ENCODE data around the gene TPRN.

TPRN gene

DNA sequence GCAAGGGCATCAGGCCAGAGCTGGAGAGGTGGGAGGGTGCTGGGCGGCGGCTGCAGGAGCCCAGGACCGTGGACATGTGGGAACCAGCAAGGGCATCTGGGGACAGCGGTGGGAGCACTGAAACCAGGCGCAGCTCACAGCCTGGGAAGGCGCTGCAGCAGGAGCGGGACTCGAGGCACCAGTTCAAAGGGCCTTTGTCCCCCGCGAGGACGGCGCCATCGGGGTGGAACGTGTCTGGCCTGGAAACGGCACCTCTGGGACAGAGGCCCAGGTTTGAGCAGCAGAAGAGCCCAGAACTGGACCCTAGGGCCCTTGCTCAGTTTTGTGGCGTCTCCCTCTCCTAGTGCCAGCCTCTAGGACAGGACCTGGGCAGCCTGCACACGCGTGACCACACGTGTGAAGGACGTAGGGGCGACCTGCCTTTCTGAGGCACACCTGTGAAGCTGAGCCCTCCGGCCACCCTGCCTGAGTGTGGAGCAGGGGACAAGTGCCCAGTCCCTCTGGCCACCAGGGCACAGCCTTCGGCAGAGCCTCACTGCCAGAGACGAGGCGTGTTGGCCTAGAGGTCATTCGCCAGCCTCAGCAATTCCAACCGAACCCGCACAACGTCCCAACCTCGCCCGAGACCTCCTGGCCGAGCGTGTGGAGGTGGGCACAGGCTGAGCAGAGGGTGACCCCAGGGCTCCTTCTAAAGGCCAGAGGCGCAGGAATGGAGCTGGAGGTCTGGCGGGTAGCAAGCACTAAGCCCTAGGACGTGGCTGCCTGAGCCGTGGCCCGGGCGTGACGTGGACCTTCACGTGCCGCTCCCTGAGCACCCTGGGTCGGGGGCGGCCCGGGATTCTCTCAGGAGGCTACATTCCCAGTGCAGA, 26.5 kb downstream of the TPRN start:
- DNase-seq (ENCODE audit: low spot score): no peak

DNA sequence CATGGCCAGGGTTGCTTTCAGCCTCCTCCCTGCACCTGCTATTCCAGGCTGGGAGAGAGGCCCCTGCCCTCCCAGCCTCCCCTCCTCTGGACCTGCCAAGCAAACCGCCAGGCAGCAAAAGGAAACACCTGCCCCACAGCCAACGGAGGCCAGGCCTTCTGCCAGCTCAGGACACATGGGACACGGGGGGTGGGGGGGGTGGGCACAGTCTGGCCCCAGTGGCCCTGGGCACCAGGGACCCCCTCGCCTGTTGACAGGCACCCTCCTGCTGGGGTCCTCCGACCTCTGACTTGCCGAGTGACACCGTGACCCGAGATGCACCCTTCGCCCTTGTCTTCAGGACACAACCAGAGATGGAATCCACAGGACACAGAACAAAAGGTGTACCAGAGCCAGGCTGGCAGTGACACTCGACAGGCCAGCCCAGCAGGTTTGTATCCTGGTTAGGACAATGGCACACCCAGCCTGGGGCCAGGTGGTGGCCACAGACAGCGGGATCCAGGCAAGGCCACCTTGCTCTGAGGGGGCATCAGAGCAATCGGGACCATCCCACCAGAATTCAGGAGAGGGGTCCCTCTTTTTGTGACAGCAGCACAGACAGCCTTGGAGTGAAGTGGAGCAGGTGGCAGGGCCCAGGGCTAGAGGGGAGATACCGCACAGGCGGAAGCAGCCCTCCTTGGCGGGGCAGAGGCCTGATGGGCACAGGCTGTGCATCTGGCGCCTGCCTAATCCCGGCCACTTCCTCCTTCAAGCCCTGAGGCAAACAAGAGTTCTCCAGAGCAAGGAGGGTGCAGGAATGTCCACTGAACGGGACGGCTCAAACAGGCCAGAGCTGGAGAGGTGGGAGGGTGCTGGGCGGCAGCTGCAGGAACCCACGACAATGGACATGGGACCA, 27.4 kb downstream of the TPRN start:
- no peak for DNase-seq (ENCODE audit: low spot score)

DNA sequence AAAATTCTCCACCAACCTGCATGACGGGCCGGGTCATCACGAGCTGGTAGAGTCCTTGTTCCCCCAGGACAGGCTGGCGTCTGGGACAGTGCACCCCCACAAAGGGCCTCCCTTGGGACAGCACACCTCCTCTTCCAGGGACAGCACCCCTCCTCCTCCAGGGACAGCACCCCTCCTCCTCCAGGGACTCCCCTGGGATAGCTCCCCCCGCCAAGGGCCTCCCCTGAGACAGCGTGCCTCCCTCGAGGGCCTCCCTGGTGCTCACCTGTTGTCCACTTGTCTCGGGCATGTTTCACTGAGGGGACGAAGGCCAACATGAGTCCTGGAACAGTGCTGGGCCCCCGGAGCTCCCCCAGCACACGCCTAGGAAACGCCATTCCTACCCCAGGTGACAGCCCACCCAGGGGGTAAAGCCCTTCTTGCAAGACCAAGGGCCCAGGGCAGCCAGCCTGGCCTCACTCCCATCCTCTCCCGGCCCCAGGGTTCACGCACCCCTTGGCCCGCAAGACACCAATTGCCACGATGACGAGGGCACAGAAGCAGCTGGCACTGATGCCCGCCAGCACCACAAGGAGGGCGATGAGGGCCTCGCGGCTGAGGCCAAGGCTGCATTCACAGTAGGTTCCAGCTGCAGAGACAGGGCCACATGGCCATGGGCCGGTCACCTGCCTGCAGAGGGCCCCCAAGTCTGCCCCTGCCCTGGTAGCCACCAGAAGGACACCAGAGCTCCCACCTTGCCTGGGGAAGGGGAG, 29.2 kb downstream of the TPRN start:
- no peak for DNase-seq (ENCODE audit: low spot score)

DNA sequence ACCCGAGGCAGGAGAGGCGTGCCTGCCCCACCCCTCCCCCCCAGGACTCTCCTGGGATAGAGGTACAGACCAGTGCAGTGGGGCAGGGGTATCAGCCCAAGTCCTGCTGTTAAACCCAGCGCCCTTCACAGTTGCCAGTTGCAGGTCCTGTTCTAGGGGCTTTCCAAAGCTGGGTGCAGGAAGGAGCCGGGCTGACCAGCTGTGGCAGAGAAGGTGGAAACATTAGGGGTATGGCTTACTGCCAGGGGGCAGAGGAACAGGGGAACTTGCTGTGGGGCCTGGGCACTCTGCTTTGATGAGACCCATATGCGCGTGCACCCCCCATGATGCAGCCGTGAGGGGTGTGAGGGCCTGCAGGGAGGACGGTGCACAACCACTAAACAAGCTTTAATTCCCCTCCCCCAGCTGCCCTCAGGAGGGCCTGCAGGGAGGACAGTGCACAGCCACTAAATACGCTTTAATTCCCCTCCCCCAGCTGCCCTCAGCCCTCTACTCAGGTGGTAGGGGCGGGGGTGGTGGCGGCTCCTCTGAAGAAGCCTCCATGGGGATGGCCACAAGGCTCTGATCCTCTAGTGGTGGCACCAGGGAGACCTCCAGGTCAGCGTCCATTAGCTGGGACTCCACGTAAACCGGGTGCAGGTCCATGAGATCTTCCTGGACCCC, 29.9 kb downstream of the TPRN start:
- DNase-seq (ENCODE audit: low spot score): no peak

DNA sequence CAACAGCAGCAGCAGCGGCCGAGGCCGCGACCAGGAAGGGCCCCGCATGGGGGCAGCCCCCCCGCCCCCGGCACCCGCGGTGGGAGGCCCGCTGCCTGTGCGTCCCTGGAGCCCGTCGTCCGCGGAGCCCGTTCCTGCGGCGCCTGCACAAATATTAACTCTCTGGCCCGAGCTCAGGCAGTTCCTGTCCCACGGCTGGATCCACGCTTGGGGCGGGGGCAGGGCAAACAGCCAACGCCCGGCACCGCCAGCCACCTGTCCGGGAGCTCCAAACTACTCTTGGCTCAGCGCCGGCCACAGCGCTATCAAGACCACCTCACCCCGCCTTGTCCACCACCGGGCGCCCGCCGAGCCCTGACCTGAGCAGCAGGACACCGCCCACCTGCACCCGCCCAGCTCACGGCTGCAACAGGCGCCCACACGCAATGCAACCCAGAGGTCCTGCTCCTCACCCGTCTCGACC, 30.6 kb downstream of the TPRN start, which contains the start of gene LRRC26:
TSS of gene LRRC26 (minus strand) at position 156 of the 463 bp plus-strand sequence. CDS start at position 48, 108 bp downstream.
- DNase-seq (ENCODE audit: low spot score): no peak

DNA sequence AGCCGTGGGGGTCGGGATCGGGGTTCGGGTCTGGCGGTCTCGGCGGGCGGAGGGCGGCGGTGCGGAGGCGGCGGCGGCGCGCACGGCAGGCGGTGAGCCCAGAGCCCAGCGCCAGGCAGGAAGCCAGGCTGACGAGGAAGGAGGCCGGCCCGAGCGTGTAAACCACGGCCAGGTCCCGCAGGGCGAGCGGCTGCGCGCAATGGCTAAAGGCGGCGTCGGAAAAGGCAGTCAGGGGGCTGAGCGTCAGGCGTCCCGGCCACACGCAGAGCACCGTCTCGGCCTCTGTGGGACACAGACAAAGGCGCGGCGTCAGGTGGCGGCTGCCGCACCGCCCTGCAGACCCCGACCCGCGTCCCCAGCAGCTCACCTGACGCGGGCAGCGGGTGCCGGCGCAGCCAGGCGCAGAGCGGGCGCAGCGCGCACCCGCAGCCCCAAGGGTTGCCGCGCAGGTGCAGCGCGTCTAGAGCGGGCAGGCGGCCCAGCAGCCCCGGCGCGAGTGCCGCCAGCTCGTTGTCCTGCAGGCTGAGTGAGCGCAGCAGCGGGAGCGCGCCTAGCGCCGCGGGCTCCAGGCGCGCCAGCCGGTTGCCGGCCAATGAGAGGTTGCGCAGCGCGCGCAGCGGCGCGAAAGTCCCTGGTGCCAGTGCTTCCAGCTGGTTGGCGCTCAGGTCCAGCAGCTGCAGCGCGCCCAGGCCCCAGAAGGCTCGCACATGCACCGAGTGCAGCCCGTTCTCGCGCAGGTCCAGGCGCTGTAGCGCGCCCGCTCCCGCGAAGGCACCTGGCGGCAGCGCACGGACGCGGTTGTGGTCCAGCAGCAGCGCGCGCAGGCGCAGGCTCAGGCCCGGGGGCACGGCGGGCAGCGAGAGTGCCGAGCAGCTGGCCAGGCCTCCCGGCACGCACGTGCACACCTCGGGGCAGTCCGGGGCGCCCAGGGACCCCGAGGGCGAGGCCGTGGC, 31.4 kb downstream of the TPRN start:
- no peak for DNase-seq (ENCODE audit: low spot score)

DNA sequence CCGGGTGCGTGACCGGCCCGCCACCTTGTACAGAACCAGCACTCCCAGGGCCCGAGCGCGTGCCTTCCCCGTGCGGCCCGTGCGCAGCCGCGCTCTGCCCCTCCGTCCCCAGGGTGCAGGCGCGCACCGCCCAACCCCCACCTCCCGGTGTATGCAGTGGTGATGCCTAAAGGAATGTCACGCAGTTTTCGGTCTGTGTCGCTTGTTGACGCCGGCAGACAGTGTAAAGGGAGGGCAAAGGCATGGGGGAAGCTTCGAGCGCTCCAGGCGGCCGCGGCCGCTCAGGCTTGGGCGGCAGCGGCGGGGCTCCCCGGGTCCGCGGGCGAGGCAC, 32.0 kb downstream of the TPRN start:
- no peak for DNase-seq (ENCODE audit: low spot score)

DNA sequence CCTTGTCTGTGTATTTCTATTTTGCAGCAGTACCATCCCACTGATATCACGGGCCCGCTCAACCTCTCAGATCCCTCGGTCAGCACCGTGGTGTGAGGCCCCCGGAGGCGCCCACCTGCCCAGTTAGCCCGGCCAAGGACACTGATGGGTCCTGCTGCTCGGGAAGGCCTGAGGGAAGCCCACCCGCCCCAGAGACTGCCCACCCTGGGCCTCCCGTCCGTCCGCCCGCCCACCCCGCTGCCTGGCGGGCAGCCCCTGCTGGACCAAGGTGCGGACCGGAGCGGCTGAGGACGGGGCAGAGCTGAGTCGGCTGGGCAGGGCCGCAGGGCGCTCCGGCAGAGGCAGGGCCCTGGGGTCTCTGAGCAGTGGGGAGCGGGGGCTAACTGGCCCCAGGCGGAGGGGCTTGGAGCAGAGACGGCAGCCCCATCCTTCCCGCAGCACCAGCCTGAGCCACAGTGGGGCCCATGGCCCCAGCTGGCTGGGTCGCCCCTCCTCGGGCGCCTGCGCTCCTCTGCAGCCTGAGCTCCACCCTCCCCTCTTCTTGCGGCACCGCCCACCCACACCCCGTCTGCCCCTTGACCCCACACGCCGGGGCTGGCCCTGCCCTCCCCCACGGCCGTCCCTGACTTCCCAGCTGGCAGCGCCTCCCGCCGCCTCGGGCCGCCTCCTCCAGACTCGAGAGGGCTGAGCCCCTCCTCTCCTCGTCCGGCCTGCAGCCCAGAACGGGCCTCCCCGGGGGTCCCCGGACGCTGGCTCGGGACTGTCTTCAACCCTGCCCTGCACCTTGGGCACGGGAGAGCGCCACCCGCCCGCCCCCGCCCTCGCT, 32.6 kb downstream of the TPRN start:
- no peak for DNase-seq (ENCODE audit: low spot score)

DNA sequence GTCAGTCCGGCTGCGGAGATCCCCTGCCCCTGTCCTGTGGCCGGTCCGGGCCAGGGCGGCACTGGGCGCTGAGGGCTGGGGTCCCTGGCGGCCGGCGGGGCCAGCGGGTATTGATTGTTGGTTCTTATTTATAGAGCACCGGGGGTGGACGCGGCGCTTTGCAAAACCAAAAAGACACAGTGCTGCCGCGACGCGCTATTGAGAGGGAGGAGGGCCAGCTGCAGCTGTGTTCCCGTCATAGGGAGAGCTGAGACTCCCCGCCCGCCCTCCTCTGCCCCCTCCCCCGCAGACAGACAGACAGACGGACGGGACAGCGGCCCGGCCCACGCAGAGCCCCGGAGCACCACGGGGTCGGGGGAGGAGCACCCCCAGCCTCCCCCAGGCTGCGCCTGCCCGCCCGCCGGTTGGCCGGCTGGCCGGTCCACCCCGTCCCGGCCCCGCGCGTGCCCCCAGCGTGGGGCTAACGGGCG, 33.2 kb downstream of the TPRN start:
- DNase-seq (ENCODE audit: low spot score): no peak

DNA sequence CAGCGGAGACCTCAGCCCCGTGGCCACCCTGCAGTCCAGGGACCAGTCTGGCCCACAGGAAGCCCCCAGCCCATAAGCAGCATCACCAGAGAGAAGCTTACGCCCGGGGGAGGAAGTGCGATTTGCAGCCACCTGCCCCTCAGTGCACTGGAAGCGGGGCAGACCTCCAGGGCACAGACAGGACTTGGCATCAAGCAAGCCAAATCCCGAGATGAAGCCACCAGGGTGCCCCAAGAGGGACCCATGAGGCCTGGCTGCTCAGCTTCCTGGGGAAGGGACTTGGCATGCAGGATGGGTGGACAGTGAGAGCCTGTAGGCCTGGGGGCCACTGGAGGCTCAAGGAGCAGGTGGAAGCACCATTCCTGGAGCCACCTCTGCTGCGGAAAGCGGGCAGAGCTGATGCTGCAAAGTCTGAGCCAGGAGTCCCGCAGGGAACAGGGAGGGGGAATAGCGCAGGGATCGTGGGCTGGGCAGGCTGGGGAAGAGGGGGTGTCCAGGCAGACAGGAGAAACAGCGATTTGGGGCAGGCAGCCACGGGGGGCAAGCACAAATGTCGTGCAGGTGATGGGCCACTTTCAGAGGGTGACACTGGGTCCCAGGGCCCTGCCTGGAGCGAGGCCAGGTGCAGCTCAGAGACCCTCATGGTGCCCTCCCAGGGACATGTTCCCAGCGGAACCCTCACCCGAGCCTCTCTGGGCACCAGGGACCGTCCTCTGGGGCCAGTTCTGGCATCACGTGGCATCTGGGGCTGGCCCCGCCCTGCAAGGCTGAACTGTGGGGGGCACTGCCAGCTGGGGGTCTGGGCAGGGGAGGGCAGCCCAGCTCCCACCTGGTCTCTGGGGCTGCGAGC, 33.9 kb downstream of the TPRN start:
- no peak for DNase-seq (ENCODE audit: low spot score)

DNA sequence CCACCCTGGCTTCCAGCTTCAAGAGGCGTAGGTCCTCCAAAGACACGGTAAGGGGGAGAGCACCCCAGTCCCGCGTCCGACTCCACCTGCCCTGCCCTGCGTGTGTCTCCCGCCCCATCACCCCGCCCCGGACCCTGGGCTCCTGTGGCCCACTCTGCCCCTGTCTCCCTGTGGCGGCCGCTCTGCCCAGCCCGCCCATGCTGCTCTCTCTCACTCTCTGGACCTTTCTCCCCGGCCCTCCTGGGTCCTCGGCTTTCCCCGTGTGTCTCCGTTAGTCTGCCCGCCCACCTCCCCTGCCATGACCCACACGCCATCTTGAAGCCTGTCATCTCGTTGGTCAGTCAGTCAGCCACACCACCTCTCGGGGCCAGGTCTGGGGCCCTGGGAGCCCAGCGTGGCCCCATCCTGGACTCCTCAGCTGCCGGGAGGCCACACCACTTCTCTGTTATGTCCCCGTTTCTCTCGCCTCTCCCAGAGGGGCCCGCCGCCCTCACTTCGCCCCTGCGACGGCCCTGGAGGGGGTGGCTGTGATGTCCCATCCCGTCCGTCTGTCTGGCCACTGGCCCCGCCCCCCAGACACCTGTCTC, 35.2 kb downstream of the TPRN start:
- DNase-seq (ENCODE audit: low spot score): no peak

DNA sequence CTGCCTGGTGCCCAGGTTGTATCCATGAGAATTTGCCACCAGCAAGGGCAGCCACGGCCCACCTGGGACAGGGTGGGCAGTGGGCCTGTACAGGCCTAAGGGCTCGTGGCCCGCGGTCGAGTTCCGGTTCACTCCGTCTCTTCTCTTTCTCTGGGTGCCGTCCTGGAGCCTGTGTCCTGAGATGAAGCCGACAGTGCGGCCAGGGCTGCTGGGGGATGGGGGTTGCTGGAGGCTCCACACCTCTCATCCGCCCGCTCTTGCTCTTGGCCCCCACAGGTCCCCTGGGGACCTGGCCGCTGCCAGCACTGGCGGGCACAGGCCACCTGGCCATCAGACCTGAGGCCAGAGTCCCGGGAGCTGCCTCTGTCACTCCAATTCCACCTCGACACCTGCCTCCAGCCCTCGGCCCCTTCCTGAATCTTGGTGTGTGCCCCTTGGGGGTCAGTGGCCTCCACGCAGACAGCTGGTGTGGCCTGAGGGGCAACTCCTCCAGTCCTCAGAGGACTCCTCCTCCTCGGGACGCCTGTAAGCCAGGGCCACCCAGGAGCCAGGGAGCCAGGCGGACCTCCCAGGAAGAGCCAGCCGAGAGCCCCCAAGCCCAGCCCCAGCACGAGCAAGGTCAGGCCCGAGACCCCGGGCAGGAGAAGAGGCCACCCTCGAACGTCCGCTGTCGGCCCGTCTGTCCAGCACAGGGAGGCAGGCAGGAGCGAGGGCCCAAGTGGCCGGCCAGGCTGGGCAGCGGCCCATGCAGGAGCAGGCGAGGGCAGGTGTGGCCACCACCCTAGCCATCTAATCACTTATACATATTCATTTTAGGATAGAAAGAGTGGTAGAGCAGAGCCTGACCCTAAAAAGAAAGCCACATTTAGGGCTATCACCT, 35.9 kb downstream of the TPRN start:
- no peak for DNase-seq (ENCODE audit: low spot score)

DNA sequence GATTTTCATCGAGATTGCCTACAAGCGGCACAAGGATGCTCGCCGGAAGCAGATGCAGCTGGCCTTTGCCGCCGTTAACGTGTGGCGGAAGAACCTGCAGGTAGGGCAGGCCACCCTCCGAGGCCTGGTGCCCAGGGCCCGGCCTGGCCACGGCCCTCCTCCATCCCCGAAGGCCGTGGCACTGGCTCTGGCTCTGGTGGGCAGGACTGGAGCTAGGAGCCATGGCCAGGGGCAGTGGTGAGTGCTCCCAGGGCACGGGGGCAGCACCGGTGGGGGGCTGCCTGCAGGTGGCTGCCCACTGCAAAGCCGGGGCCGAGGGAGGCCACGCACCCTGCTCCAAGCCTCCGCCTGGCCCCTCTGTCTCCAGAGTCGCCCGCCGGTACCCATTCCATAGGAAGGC, 36.7 kb downstream of the TPRN start:
- DNase-seq (ENCODE audit: low spot score): no peak

DNA sequence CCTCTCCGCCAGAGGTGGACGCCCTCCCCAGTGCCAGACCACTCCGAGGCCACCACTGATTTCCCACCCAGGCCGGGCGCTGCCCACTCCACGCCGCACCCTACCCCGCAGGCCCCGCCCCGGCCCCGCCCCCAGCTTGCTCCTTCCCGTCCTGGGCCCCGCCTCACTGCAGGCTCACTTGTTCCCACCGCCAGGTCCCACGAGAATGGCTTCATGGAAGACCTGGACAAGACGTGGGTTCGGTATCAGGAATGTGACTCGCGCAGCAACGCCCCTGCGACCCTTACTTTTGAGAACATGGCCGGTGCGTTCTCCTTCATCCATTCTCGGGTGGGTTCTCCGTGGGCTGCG, 37.2 kb downstream of the TPRN start:
- DNase-seq (ENCODE audit: low spot score): no peak

DNA sequence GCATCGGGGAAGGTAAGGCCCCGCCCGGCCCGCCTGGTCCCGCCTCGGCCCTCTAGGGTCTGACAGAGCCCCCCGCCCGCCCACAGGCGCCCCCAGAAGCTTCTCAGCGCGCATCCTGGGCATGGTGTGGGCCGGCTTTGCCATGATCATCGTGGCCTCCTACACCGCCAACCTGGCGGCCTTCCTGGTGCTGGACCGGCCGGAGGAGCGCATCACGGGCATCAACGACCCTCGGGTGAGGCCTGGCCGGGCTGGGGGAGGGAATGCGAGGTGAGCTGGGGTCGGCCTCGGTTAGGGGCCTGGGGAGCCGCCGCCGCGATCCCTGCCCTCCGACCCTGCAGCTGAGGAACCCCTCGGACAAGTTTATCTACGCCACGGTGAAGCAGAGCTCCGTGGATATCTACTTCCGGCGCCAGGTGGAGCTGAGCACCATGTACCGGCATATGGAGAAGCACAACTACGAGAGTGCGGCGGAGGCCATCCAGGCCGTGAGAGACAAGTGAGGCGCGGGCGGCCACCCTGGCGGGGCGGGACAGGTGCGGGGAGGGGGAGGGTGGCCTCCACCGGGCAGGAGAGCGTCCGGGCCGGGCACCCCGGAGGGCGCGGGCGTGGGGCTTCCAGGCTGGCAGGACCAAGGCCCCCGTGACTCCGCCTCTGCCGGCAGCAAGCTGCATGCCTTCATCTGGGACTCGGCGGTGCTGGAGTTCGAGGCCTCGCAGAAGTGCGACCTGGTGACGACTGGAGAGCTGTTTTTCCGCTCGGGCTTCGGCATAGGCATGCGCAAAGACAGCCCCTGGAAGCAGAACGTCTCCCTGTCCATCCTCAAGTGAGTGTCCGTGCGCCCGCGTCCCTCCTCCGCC, 37.8 kb downstream of the TPRN start:
- DNase-seq (ENCODE audit: low spot score): no peak

All from activated CD4-positive, alpha-beta T cell treated with anti-CD3 and anti-CD28 coated beads, Interleukin-2, Interleukin-4, amounts not matched to agents 100 ng/mL and 50 ng/mL, durations not matched to agents 16 hours and 8 hours (primary cell).